ENCODE results near the gene SETBP1. TPM values are rescaled to one million over a fixed set of nuclear protein-coding genes. Genes with fewer than 3 reads are reported as not detected.

Gene SETBP1
- total and polyA plus RNA-seq, 2 of the 8 experiments (the other 6 are each of a cell fraction or from before 2014, with no cell fraction given): 2.0 to 6.5 TPM

DNA sequence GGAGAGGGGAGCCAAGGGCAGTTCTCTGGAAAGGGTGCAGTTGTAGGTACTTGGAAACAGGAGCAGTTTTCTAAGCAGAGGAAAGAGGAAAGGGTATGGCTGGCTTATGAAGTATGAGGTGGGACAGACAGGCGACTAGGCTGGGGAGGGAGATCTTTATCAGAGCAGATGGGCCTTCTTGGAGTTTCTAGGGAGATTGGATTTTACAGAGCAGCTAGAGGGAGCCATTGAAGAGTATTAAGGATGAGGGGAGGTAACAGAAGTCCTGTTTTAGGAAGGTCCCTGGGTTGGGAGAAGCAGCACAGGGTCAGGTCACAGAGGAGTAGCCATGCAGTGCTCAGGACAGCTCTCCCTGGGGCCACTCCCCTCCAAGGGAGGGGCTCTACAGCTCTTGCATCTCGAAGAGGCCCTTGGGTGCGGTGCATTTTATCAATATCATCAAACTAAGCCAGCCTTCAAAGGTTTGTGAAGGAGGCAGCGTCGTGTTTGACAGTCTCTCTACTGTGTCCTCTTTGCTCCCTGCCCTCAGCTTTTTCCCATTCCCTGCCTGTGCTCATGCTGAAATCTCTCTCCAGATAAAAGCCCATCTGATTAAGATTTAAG lies 154.3 kb downstream of the SETBP1 start:
- no peak overlapping the region for H3K9ac ChIP-seq (replicated peaks in 1 of 4; ENCODE audit: extremely low read depth in 1 of 4, low read depth in 3 of 4, low read length in 3 of 4)
- no peak overlapping the region for H3K18ac ChIP-seq (ENCODE audit: extremely low read depth, low read length)
- H4K5ac ChIP-seq (ENCODE audit: insufficient read length, low read depth, low read length): no peak overlapping the region
- H3K27me3 ChIP-seq (replicated peaks in 1 of 4; ENCODE audit: control insufficient read depth in 3 of 4, extremely low read depth in 1 of 4, insufficient read depth in 3 of 4, low read length in 3 of 4): no peaks in the 10 kb centered on the region
- ChIA-PET POLR2A (ENCODE audit: partially characterized antibody) (no interaction called here), CTCF (ENCODE audit: partially characterized antibody) (interaction anchor here (1.6 kb wide), 1 partner anchor 15 kb away, joined by 5 read pairs; no protein-coding TSS in a partner anchor)
- H2AFZ ChIP-seq (ENCODE audit: low read length): no peak overlapping the region
- no peak for FAIRE-seq
- H2BK5ac ChIP-seq (ENCODE audit: low read depth, low read length): no peak overlapping the region
- no peak overlapping the region for H3K56ac ChIP-seq (replicated peaks; ENCODE audit: insufficient read length, low read depth, low read length)
- H3K36me3 ChIP-seq (ENCODE audit: control insufficient read depth in 2 of 4, insufficient read depth in 4 of 4, low read length in 3 of 4): no peaks in the 10 kb centered on the region
- no peak overlapping the region for H3K14ac ChIP-seq (ENCODE audit: insufficient read length)
- no peak overlapping the region for H2BK120ac ChIP-seq (replicated peaks; ENCODE audit: low read depth, low read length)
- no peak overlapping the region for H3K4me3 ChIP-seq (ENCODE audit: extremely low read depth in 1 of 4, insufficient read depth in 2 of 4, low read depth in 3 of 4, low read length in 4 of 4)
- no peaks in the 10 kb centered on the region for H3K79me2 ChIP-seq (ENCODE audit: control insufficient read depth in 1 of 2, insufficient read depth in 2 of 2, low read length in 2 of 2)
- no peaks in the 10 kb centered on the region for H3K9me3 ChIP-seq (ENCODE audit: insufficient read depth in 2 of 2, low read depth in 1 of 2, low read length in 1 of 2)
- H2BK12ac ChIP-seq (ENCODE audit: low read depth, low read length): no peak overlapping the region
- TF ChIP-seq, protein P1, sequence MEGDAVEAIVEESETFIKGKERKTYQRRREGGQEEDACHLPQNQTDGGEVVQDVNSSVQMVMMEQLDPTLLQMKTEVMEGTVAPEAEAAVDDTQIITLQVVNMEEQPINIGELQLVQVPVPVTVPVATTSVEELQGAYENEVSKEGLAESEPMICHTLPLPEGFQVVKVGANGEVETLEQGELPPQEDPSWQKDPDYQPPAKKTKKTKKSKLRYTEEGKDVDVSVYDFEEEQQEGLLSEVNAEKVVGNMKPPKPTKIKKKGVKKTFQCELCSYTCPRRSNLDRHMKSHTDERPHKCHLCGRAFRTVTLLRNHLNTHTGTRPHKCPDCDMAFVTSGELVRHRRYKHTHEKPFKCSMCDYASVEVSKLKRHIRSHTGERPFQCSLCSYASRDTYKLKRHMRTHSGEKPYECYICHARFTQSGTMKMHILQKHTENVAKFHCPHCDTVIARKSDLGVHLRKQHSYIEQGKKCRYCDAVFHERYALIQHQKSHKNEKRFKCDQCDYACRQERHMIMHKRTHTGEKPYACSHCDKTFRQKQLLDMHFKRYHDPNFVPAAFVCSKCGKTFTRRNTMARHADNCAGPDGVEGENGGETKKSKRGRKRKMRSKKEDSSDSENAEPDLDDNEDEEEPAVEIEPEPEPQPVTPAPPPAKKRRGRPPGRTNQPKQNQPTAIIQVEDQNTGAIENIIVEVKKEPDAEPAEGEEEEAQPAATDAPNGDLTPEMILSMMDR (IDR thresholded peaks at IDR 0.05; ENCODE audit: control extremely low read depth in 1 of 3, insufficient read depth in 1 of 3, low read depth in 1 of 3, low read length in 3 of 3): peak in 1 of 3 experiments; percentile 7; a peak in 1 of 4 replicates
- TF ChIP-seq RAD21 (IDR thresholded peaks at IDR 0.05 in 1 of 2, conservative IDR thresholded peaks at IDR 0.05 in 1 of 2; ENCODE audit: low read depth in 2 of 2, low read length in 2 of 2) (0 out of 4 replicates have a peak, but pooled peaks of 1 of the 2 experiments have one; percentile 16), SUZ12 (IDR thresholded peaks at IDR 0.05; ENCODE audit: low read length) (no peak)
- H4K91ac ChIP-seq (replicated peaks; ENCODE audit: insufficient read length, low read length): no peak overlapping the region
- H2BK15ac ChIP-seq (ENCODE audit: low read length): no peak overlapping the region
- H4K20me1 ChIP-seq (replicated peaks in 1 of 2; ENCODE audit: control insufficient read depth in 1 of 2, insufficient read depth in 2 of 2, low read length in 2 of 2): no peaks in the 10 kb centered on the region
- H3K27ac ChIP-seq (ENCODE audit: low read depth, low read length): no peak overlapping the region
- no peak overlapping the region for H2BK20ac ChIP-seq (ENCODE audit: low read length)
- no peak overlapping the region for H4K8ac ChIP-seq (ENCODE audit: extremely low read depth, insufficient read depth, low read length)
- H3K23me2 ChIP-seq (ENCODE audit: low read depth, low read length): no peaks in the 10 kb centered on the region
- 83% methylated on average over 5 of the region's 5 CpGs; no CpG with 5 or more reads in 1 of the 2 experiments for WGBS, 2 experiments (ENCODE audit: extremely low coverage in 1 of 2, insufficient coverage in 1 of 2, insufficient read length in 1 of 2, insufficient replicate concordance in 2 of 2, low coverage in 1 of 2, low lambda C conversion rate in 2 of 2, missing lambda C conversion rate in 1 of 2)
- H3K4me1 ChIP-seq (replicated peaks in 1 of 4; ENCODE audit: control insufficient read depth in 3 of 4, insufficient read depth in 4 of 4, low read length in 3 of 4): peaks cover 2 to 8% (median 6%) of the 10 kb centered on the region in 4 experiments; a peak in 5 of 7 replicates
- no peak overlapping the region for H3K23ac ChIP-seq (ENCODE audit: insufficient read length)
- no peak overlapping the region for H3K4me2 ChIP-seq (ENCODE audit: insufficient read depth in 1 of 2, low read depth in 2 of 2, low read length in 2 of 2)
- H3K4ac ChIP-seq (replicated peaks; ENCODE audit: insufficient read length, low read depth, low read length): no peak overlapping the region
- no peak for DNase-seq (ENCODE audit: low read depth in 1 of 2, low spot score in 2 of 2)
- H2AK5ac ChIP-seq (ENCODE audit: low read depth, low read length): no peak overlapping the region
- no peaks in the 10 kb centered on the region for H3K79me1 ChIP-seq (ENCODE audit: low read depth, low read length)

All from H1 (cell line).